AG08395 (cell line): ENCODE measurements around the gene DAGLA.

ENCODE experiments used
- DNase-seq: peaks from one replicate; pipeline ENCODE4 v3.0.0; 2012; ENCODE audit warnings: mixed read lengths, low spot score

DAGLA gene

GRCh38 chr11:61710019-61710418 is 29.8 kb downstream of the DAGLA start:
- no peak for DNase-seq

- no peak for DNase-seq
These were observed 30.8 kb downstream of the DAGLA start for GRCh38 chr11:61711037-61711436.

DNA sequence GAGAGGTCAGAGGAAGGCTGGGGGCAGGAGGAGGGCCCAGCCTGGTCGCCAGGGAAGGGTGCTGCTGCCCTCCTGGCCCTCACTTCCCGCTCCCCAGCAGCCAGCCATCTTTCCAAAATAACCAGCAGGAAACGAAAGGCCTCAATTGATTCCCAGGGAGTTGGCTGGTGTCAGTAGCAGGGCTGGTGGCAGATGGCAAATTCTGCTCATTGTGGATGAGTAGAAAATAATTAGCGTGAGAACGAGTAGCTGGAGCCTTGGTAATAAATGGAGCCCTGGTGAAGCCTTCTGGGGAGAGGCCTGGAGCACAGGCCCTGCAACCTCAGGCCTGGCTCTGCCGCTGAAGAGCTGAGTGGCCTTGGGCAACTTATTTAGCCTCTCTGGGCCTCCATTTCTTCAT is 31.3 kb downstream of the DAGLA start:
- DNase-seq, result no peak

GRCh38 chr11:61712314-61712713 is 32.1 kb downstream of the DAGLA start:
- no peak for DNase-seq

DNA sequence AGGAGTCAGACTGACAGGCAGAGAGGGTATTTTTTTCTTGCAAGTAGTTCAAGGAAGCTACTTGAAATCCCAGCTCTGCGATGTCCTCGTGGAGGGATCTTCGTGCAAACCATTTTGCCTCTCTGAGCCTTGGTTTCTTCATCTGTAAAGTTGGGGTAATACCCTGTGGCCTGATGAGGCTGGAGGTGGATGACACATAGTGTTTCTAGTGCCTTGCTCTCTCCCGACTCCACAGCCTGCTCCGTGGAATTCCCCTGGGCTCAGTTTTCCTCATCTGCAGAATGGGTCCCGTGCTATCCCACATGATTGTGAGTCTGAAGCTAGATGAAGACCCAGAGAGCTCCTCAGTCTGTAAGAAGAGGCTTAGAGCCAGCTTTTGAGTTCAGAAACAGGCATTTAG is 32.7 kb downstream of the DAGLA start:
- DNase-seq, result no peak

- no peak for DNase-seq
These were observed 33.3 kb downstream of the DAGLA start for GRCh38 chr11:61713464-61713863.

- DNase-seq, result no peak
These were observed 33.7 kb downstream of the DAGLA start for GRCh38 chr11:61713906-61714305.

- no peak for DNase-seq
These were observed 34.1 kb downstream of the DAGLA start for GRCh38 chr11:61714316-61714715.

DNA sequence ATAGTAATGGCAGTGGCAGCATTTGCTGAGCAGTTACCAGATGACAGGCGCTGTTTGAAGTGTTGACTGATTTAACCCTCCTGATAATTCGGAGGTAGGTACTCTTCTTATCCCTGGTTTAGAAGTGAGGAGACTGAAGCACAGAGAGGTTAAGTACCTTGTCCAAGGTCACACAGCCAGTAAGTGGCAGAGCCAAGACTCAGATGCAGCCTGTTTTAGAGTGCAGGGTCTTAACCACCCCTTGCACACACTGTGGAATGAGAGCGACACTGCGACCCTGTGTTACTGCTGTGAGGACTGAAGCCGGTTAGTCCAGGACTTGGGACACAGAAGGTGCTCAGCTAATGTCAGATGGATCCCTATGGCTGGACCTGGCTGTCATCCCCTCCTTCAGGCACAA is 34.7 kb downstream of the DAGLA start:
- DNase-seq, result no peak

DNA sequence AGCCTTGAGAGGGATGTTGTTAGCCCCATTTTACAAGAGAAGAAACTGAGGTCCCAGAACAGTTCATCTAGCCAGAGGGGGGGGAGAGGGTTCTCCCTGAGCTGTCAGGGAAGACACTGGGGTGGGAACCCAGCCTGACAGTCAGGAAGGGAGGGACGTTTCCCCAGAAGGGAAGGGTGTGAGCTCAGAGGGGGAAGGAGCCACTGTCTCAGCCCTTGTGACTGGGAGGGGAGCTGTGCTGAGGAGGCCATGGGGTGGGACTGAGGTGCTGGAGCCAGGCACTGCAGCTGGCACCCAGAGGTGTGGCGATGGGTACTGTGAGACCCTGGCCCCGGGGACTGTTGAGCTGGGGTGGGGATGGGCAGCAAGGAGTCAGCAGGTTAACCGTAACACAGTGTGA is 35.7 kb downstream of the DAGLA start:
- DNase-seq, result no peak

GRCh38 chr11:61716478-61717285 is 36.5 kb downstream of the DAGLA start:
- no peak for DNase-seq

DNA sequence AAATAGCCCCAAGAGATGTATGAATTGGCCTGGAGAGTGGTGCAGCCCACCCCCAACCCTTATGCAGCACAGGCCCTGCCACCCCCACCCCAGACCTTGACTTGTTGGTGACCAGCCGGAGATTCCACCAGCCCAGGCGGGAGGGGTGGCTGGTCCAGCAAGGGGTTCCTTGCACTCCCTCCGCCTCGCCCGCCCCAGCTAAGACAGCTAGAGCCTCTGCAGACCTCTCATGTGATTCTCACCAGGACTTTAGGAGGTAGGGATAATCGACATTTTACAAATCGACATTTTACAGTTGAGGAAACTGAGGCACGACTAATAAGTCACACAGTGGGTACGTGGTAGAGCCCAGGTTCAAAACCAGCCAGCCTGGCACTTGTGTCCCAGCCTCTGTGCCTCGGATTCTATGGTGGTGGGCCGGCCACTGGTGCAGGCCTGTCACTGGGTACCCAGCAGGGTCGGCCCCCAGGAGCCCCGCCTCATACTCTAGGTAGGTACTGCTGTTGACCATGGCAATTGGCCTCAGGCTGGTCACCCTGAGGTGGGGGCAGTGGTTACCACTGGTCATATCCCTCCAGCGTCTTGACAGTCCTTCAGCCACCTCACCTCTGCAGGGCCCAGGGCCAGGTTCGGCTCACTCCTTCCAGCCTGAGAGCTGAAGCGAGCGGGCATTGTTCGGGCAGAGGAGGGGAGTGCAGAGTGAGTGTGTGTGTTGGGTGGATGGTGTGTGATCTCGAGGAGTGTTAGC is 37.3 kb downstream of the DAGLA start:
- no peak for DNase-seq

GRCh38 chr11:61718046-61718531 is 37.9 kb downstream of the DAGLA start:
- DNase-seq, result no peak

DNA sequence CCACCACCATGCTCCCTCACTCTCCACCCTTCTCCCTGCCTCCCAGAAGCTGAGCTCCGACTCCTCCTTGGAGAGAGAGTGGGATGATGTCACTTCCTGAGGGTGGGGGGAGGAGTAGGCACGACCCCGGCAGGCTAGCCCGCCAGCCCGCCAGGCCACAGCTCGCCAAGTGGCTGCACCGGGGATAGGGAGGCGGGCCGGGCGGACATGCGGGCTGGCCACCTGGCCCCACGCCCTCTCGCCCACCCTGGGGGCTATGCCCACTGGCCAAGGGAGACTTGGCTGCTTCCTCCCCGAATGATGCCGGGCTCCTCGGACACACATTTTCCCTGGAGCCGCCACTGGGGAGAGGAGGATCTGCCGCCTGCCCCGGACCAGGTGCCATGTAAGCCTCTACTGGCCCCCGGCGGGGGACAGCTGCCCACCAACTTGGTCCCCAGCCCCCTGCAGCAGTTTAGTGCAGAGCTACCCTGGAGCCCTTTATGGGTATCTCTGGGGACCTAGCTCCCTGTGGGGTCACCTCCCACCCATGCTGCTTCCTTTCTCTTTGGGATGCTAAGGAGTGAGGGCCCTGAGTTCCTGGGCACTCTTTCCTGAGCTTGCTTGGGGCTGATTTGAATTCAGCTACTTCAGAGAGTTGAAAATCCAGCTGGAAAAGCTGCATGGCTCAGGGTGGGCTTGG is 38.6 kb downstream of the DAGLA start:
- peak; percentile 85 for DNase-seq

- no peak for DNase-seq
These were observed 39.8 kb downstream of the DAGLA start for GRCh38 chr11:61719978-61720377.

DNA sequence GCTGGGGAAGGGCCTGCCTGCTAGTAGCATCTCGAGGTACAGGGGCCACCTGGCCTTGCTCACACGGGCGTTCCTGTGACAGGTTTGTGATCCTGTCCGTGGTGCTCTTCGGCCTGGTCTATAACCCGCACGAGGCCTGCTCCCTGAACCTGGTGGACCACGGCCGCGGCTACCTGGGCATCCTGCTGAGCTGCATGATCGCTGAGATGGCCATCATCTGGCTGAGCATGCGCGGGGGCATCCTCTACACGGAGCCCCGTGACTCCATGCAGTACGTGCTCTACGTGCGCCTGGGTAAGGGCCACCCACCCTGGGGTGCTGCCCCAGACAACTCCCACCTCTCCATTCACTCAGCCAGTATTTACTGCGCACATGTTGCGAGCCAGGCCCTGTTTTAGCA is 40.4 kb downstream of the DAGLA start:
- no peak for DNase-seq

GRCh38 chr11:61724437-61724836 is 44.2 kb downstream of the DAGLA start:
- no peak for DNase-seq

GRCh38 chr11:61725781-61726231 is 45.6 kb downstream of the DAGLA start:
- DNase-seq, result no peak

DNA sequence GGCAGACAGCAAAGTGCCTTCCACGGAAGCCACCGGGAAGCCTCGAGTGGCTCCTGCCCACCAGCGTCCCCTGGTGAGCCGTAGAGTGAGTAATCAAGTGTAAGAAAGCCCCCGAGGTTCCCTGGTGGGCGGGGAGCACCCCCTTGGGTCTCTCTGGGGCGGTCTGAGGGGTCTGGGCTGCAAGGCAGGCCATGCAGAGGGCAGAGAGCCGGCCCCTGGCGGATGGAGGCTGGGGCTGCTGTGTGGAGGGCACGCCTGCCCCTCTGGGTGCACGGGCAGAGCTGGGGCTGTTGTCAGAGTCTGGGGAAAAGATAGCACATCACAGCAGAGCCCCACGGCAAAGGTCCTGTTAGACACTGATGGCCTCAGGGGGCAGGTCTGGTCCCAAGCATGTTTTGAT is 46.6 kb downstream of the DAGLA start:
- DNase-seq, result no peak

DNA sequence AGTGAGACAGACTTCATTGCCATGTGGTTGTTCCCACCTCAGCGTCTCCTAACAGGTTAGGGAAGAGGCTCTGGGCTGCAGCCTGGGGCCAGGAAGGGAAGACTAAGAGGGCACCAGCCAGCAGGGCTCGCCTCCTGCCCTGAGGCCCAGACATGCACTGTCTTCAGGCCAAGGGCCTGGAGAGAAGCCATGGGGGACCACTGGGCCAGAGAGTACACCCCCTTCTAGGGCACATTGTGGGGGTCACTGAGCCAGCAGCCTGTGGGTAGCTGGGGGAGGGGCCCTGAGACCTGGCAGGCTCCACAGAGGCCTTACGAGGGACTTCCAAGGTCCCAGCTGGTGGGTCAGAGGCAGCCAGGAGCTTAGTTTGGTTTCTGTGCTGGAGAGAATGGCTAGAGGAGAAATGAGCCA is 47.2 kb downstream of the DAGLA start:
- DNase-seq, result no peak

GRCh38 chr11:61728066-61728939 is 48.1 kb downstream of the DAGLA start:
- no peak for DNase-seq

DNA sequence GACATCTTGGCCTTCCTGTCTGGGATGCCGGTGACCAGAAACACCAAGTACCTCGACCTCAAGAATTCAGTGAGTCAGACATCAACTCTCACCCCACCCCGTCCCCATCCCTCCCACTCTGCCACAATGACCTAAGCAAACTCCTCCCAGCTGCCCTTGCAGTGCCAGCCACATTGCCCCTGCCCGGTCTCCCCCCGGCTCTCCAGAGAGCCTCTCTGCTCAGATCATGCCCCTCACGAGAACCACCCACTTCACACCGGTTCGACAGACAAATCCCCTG is 48.7 kb downstream of the DAGLA start:
- DNase-seq, result peak; percentile 81
